HUES48 (cell line): Measurements from ENCODE around the gene CRIP2.

ENCODE experiments used
- H3K27ac ChIP-seq: one replicate; pipeline ENCODE4 v1.7.0; 2013; ENCODE audit warnings: low read depth, low read length, inconsistent platforms
- H3K27me3 ChIP-seq: 2 replicates; pipeline ENCODE4 v1.6.1; 2013; ENCODE audit warnings: mild to moderate bottlenecking, low read length; ENCODE audit not compliant: control insufficient read depth, insufficient read depth
- H3K36me3 ChIP-seq: 2 replicates; pipeline ENCODE4 v1.6.1; 2013; ENCODE audit warnings: low read length; ENCODE audit not compliant: control insufficient read depth, insufficient read depth
- H3K4me1 ChIP-seq: 2 replicates; pipeline ENCODE4 v1.6.1; 2013; ENCODE audit warnings: mild to moderate bottlenecking, low read length; ENCODE audit not compliant: control insufficient read depth, insufficient read depth
- H3K4me3 ChIP-seq: 2 replicates; pipeline ENCODE4 v1.5.1; 2013; ENCODE audit warnings: mild to moderate bottlenecking, low read depth, low read length
- H3K9ac ChIP-seq: 2 replicates; pipeline ENCODE4 v1.6.1; 2013; ENCODE audit warnings: mild to moderate bottlenecking, low read depth, low read length, moderate library complexity
- H3K9me3 ChIP-seq: 2 replicates; pipeline ENCODE4 v1.6.1; 2013; ENCODE audit warnings: low read length; ENCODE audit not compliant: control insufficient read depth, insufficient read depth

The CRIP2 gene

GRCh38 chr14:105433161-105433605, 41.4 kb upstream of the CRIP2 start:
- H3K27me3 ChIP-seq = no peaks in the 10 kb centered on the region
- H3K27ac ChIP-seq = no peak overlapping the region
- no peaks in the 10 kb centered on the region for H3K9me3 ChIP-seq
- H3K4me3 ChIP-seq = no peak overlapping the region
- peaks cover 21% of the 10 kb centered on the region for H3K36me3 ChIP-seq
- no peak overlapping the region; the same call in 1 of the 2 replicates for H3K9ac ChIP-seq
- H3K4me1 ChIP-seq = no peaks in the 10 kb centered on the region; the same call in 1 of the 2 replicates

GRCh38 chr14:105436402-105436801, 38.2 kb upstream of the CRIP2 start:
- Histone ChIP-seq H3K9ac (no peak overlapping the region), H3K4me3 (no peak overlapping the region), H3K36me3 (peaks cover 34% of the 10 kb centered on the region), H3K27me3 (no peaks in the 10 kb centered on the region), H3K9me3 (no peaks in the 10 kb centered on the region), H3K4me1 (no peaks in the 10 kb centered on the region; the same call in 1 of the 2 replicates), H3K27ac (no peak overlapping the region)

DNA sequence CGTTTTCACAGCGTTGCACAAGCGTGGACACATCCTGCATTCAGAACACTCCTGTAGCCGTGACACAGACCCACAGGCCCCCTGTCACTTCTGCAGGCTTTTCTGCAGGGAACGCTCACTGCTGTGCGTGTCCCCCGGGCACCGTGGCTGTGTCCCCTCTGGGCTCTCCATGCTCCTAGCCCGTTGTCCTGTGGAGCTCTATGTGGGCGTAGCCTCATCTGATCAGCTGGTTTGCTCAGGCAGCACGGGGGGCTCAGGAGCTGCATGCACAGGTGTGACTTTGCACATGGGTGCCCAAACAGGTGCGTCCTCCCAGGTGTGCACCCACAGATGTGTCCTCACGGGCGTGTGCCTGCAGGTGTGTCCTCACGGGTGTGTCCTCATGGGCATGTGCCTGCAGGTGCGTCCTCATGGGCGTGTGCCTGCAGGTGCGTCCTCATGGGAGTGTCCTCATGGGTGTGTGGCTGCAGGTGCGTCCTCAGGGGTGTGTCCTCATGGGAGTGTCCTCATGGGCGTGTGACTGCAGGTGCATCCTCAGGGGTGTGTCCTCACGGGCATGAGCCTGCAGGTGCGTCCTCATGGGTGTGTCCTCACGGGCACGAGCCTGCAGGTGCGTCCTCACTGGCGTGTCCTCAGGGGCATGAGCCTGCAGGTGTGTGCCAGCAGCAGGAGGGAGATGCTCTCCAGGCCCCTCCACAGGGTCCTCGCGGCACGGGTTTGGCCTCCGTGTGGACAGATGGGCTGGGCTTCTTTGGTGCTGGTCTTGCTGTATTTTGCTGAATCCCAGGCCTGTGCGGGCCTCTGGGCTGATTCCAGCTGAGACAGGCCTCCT, 37.5 kb upstream of the CRIP2 start:
- Histone ChIP-seq H3K9ac (no peak overlapping the region), H3K27ac (no peak overlapping the region), H3K4me3 (no peak overlapping the region), H3K4me1 (no peaks in the 10 kb centered on the region; the same call in 1 of the 2 replicates), H3K36me3 (peaks cover 38% of the 10 kb centered on the region), H3K27me3 (no peaks in the 10 kb centered on the region), H3K9me3 (no peaks in the 10 kb centered on the region)

DNA sequence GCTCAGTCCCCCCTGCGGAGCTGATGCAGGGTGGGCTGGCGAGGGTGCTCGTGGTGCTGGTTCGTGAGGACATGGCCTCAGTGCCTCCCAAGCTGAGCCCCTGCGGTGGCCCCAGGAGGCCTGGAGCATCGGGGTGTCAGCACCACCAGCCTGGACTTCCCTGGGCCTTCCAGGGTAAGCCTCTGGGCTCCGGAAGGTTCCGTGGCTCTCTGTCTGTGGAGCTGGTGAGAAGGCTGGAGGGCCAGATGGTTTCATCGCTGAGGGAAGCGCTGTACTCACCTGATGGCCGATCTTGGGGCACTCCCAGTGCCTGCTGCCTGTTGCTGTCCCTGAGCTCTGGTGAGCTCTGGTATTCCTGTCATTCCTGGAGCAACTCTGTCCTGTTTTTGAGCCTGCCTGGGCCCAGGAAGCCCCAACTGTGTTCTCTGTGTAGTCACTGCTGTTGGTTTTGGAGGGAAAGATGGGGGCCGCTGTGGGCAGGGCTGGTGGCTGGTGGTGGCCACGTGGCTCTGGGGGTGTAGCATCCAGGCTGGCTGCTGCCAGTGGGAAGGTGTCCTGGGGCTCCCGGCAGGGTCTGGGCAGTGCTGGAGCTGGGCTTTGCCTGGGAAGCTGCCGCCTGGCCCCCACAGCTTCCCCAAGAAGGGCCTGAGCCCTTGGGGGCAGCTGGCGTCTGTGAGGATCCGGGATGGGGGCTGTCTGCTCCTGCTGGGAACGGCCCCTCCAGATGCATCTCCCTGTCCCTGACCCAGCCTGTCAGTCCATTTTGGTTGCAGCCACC, 36.7 kb upstream of the CRIP2 start:
- Histone ChIP-seq H3K9me3 (no peaks in the 10 kb centered on the region), H3K4me3 (no peak overlapping the region), H3K9ac (no peak overlapping the region), H3K4me1 (no peaks in the 10 kb centered on the region; the same call in 1 of the 2 replicates), H3K27ac (no peak overlapping the region), H3K36me3 (peaks cover 41% of the 10 kb centered on the region), H3K27me3 (no peaks in the 10 kb centered on the region)

GRCh38 chr14:105439179-105439578, 35.4 kb upstream of the CRIP2 start:
- H3K27me3 ChIP-seq = no peaks in the 10 kb centered on the region
- no peak overlapping the region for H3K4me3 ChIP-seq
- H3K27ac ChIP-seq = no peak overlapping the region
- H3K4me1 ChIP-seq = no peaks in the 10 kb centered on the region
- no peak overlapping the region for H3K9ac ChIP-seq
- peaks cover 46% of the 10 kb centered on the region for H3K36me3 ChIP-seq
- no peaks in the 10 kb centered on the region for H3K9me3 ChIP-seq

DNA sequence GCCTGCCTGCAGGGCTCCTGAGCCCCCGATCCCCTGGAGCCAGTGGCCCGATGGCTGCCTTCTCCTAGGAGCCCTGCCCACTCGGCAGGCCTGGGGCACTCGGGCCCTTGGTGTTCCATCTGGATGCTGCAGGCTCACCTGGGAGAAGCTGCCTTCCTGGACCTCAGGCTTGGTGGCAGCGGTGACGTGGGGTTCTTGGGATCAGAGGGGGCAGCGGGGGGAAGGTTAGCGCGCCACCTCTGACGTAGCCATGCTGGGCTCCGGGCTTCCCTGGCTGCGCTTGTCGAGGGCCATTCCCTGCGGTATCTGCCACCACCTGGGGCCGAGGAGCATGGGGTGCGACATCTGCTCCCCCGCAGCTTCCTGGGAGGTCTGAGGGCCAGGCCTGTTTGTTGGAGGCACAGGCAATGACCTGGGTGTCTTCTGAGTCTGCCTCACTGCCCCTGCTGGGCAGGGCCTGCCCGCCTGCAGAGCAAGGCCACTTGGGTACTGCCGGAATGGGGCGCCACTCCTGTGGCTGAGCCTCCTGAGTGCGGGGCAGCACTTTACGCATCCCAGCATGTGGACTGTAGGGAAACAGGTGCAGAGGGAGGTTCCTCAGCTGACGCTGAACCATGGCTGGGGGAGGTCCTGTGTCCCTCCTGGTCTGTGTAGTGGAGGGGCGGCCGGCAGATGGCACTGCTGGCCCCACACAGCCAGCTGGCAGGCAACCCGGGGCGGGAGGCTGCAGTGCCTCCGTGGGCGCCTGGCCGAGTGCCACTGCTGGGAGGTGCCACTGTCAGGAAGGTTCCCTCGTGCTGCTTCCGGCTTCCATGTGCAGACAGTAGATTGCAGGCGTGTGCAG, 34.7 kb upstream of the CRIP2 start:
- Histone ChIP-seq H3K27me3 (no peaks in the 10 kb centered on the region), H3K9me3 (no peaks in the 10 kb centered on the region), H3K36me3 (peaks cover 46% of the 10 kb centered on the region), H3K4me1 (no peaks in the 10 kb centered on the region), H3K4me3 (no peak overlapping the region), H3K27ac (no peak overlapping the region), H3K9ac (no peak overlapping the region)

DNA sequence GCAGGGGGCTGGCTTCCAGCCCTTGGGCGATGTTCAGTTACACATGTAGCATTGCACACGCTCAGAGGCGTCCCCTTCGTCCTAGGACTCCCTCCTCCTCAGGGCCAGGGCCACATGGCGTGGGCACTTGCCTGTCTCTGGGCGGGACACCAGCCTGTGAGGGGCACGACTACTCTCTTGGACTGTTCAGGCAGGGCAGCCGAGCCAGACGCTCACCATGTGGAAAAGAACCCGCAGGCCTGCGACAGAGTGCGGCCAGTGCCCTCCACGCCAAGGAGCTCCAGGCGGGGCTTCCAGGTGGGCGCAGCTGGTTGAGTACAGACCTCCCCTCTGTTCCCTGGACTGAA, 34.1 kb upstream of the CRIP2 start:
- H3K9me3 ChIP-seq = no peaks in the 10 kb centered on the region
- H3K27ac ChIP-seq = no peak overlapping the region
- no peak overlapping the region for H3K9ac ChIP-seq
- no peaks in the 10 kb centered on the region for H3K4me1 ChIP-seq
- H3K4me3 ChIP-seq = no peak overlapping the region
- no peaks in the 10 kb centered on the region for H3K27me3 ChIP-seq
- H3K36me3 ChIP-seq = peaks cover 51% of the 10 kb centered on the region

- Histone ChIP-seq H3K27ac (no peak overlapping the region), H3K9ac (no peak overlapping the region), H3K4me3 (no peak overlapping the region), H3K27me3 (no peaks in the 10 kb centered on the region), H3K4me1 (no peaks in the 10 kb centered on the region), H3K36me3 (peaks cover 55% of the 10 kb centered on the region), H3K9me3 (no peaks in the 10 kb centered on the region)
Observed at GRCh38 chr14:105440992-105441391, 33.6 kb upstream of the CRIP2 start.

DNA sequence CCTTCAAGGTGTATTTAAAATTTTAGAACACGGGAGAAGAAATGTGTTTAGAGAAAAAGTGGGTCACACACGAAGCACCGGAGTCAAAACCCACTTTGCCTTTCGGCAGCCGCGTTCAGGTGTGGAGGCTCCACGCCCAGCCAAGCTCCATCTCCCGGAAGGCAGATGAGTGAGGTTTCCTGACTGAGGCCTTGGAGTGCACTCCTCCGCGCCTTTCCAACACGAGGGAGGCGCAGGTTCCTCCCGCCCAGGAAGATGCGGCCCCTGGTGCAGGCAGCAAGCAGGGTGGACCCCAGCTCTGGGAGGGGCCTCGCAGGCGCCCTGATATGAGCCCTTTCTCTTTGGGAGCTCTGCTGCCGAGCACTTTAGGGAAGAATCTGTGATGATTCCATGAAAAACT, 32.5 kb upstream of the CRIP2 start:
- Histone ChIP-seq H3K36me3 (peaks cover 57% of the 10 kb centered on the region), H3K27ac (no peak overlapping the region), H3K27me3 (no peaks in the 10 kb centered on the region), H3K4me3 (no peak overlapping the region), H3K9ac (no peak overlapping the region), H3K9me3 (no peaks in the 10 kb centered on the region), H3K4me1 (no peaks in the 10 kb centered on the region)

DNA sequence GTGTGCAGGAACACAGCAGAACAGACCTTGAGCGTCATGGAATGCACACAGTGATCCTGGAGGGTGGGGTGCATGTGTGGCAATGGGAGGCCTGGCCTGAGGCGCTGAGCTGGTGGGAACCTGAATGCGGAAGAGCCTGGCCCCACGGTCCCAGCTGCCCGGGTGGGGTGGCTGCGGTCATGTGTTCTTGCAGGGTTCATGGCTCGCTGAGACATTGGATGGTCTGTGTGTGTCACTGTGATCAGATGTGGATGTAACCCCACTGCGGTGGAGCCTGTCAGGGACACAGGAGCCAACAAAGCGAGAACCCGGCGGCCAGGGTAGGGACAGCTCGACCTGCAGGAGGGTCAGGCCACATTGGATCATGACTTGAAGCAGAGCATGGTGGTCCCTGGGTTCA, 31.8 kb upstream of the CRIP2 start:
- no peaks in the 10 kb centered on the region for H3K27me3 ChIP-seq
- H3K4me3 ChIP-seq = no peak overlapping the region
- H3K36me3 ChIP-seq = peaks cover 57% of the 10 kb centered on the region
- no peak overlapping the region for H3K9ac ChIP-seq
- no peaks in the 10 kb centered on the region for H3K4me1 ChIP-seq
- no peak overlapping the region for H3K27ac ChIP-seq
- no peaks in the 10 kb centered on the region for H3K9me3 ChIP-seq
